ENCODE measurements around the gene PPP2R2B. TPM values are rescaled to one million over a fixed set of nuclear protein-coding genes. Genes with fewer than 3 reads are reported as not detected.

The PPP2R2B gene
- total and polyA plus RNA-seq, 2 of the 4 experiments (the other 2 are of a cell fraction): not detected

- WGBS, 2 experiments (ENCODE audit: extremely low coverage in 2 of 2, insufficient read length in 1 of 2): no CpG with 5 or more reads among the region's 4 CpGs
Observed at GRCh38 chr5:146817973-146818372, 60.6 kb downstream of the PPP2R2B start.

More at GRCh38 chr5:146817973-146818372, 60.6 kb downstream of the PPP2R2B start:
- Histone ChIP-seq H2BK120ac (ENCODE audit: low read depth, low read length) (no peak overlapping the region), H3K4ac (ENCODE audit: low read depth, low read length) (no peak overlapping the region), H2AFZ (replicated peaks; ENCODE audit: low read length, poor library complexity) (no peak overlapping the region), H3K14ac (replicated peaks; ENCODE audit: low read depth, low read length) (no peak overlapping the region), H2BK15ac (ENCODE audit: low read depth, low read length) (no peak overlapping the region), H3K18ac (ENCODE audit: low read depth, low read length) (no peak overlapping the region), H3K23ac (ENCODE audit: low read depth, low read length) (no peak overlapping the region), H4K91ac (ENCODE audit: insufficient read depth, low read depth, low read length) (no peak overlapping the region), H2AK5ac (ENCODE audit: low read depth, low read length) (no peak overlapping the region), H2BK5ac (ENCODE audit: low read depth, low read length, poor library complexity, severe bottlenecking) (no peak overlapping the region), H3K27me3 (ENCODE audit: control insufficient read depth, insufficient read depth, low read length) (no peaks in the 10 kb centered on the region), H3K4me1 (ENCODE audit: control insufficient read depth, insufficient read depth, low read length) (no peaks in the 10 kb centered on the region), H2AK9ac (replicated peaks; ENCODE audit: low read depth, low read length, poor library complexity) (no peak overlapping the region), H3K27ac (ENCODE audit: insufficient read depth, low read length) (no peak overlapping the region), H3K79me1 (ENCODE audit: low read depth in 1 of 2, low read length in 2 of 2) (no peaks in the 10 kb centered on the region), H3K56ac (ENCODE audit: extremely low read depth, insufficient read depth, low read length) (no peak overlapping the region), H3K9me1 (ENCODE audit: insufficient read depth, low read length) (no peaks in the 10 kb centered on the region), H3K4me2 (ENCODE audit: low read depth, low read length) (no peak overlapping the region), H4K5ac (ENCODE audit: low read depth, low read length) (no peak overlapping the region), H3K9me3 (ENCODE audit: control insufficient read depth, insufficient read depth, low read length) (peaks cover 2% of the 10 kb centered on the region; the same call in 1 of the 2 replicates), H3K36me3 (ENCODE audit: control insufficient read depth, insufficient read depth, low read length) (no peaks in the 10 kb centered on the region), H4K8ac (ENCODE audit: low read depth in 2 of 2, low read length in 2 of 2) (no peak overlapping the region), H4K20me1 (ENCODE audit: insufficient read depth, low read length) (no peaks in the 10 kb centered on the region), H3K9ac (ENCODE audit: low read depth, low read length) (no peak overlapping the region), H3K4me3 (ENCODE audit: insufficient read depth, low read depth, low read length) (no peak overlapping the region), H2BK20ac (ENCODE audit: low read depth, low read length) (no peak overlapping the region)
- BruUV-seq (replicated peaks): no TSS peak
- in situ Hi-C loops (cut with MboI; ENCODE audit: low sequenced_read_pairs): no loop called here
- CTCF ChIA-PET: interaction anchor here (0.7 kb wide), 1 partner anchor 273 kb away, joined by 3 read pairs; no protein-coding TSS in a partner anchor
- dilution Hi-C loops (cut with HindIII; ENCODE audit: low sequenced_read_pairs, unreplicated experiment): no loop called here
- intact Hi-C loops (cut with micrococcal nuclease): no loop called here
- no peak for TF ChIP-seq RFX5 (IDR thresholded peaks at IDR 0.05; ENCODE audit: low read depth, low read length)
- TF ChIP-seq POLR2A (IDR thresholded peaks at IDR 0.05; ENCODE audit: low read depth, low read length): no peak
- TF ChIP-seq NFE2L2 (IDR thresholded peaks at IDR 0.05; ENCODE audit: low read depth, low read length): no peak
- TF ChIP-seq ELK1 (IDR thresholded peaks at IDR 0.05; ENCODE audit: borderline replicate concordance, low read depth, low read length): no peak
- no peak for TF ChIP-seq SMC3 (IDR thresholded peaks at IDR 0.05; ENCODE audit: low read depth, low read length)
- TF ChIP-seq CTCF (conservative IDR thresholded peaks at IDR 0.05; ENCODE audit: low read depth, low read length): no peak
- no peak for DNase-seq
- POLR2A ChIA-PET (ENCODE audit: unreplicated experiment): interaction anchor here (0.6 kb wide), 1 partner anchor 804 kb away, joined by 3 read pairs; no protein-coding TSS in a partner anchor
- ATAC-seq (ENCODE audit: low read depth): no peak
